NCI-H446 (cell line): ENCODE results near the gene SAMD10.
"Not testable (repeated sequence)": the region's sequence is repeated elsewhere in the genome, so short reads cannot be mapped to it uniquely, and the experiment has no call there.

ENCODE experiments used
- DNase-seq, 2 experiments: peaks; one replicate each; lab custom pipeline; 2025; lab: John Stamatoyannopoulos, UW

SAMD10 gene

GRCh38 chr20:63941282-63942081 lies 38.0 kb downstream of the SAMD10 start:
- no peak for DNase-seq

- no peak for DNase-seq
Observed at GRCh38 chr20:63940472-63941266, 38.8 kb downstream of the SAMD10 start.

GRCh38 chr20:63940071-63940471 lies 39.4 kb downstream of the SAMD10 start:
- no peak for DNase-seq

- DNase-seq = no peak
Observed at GRCh38 chr20:63939061-63939935, 40.1 kb downstream of the SAMD10 start.

GRCh38 chr20:63937596-63937995 lies 41.8 kb downstream of the SAMD10 start:
- DNase-seq = no peak

- no peak for DNase-seq
Observed at GRCh38 chr20:63935447-63935846, 44.0 kb downstream of the SAMD10 start.

- no peak for DNase-seq
Observed at GRCh38 chr20:63934271-63935068, 45.0 kb downstream of the SAMD10 start.

GRCh38 chr20:63933646-63934045 lies 45.8 kb downstream of the SAMD10 start:
- no peak for DNase-seq

- no peak for DNase-seq
Observed at GRCh38 chr20:63932606-63933160, 46.8 kb downstream of the SAMD10 start.

GRCh38 chr20:63931735-63932134 lies 47.7 kb downstream of the SAMD10 start:
- DNase-seq = no peak

- DNase-seq = no peak
Observed at GRCh38 chr20:63930971-63931553, 48.4 kb downstream of the SAMD10 start.

GRCh38 chr20:63929473-63929883 lies 50.0 kb downstream of the SAMD10 start:
- DNase-seq = not testable (repeated sequence)

- no peak for DNase-seq
Observed at GRCh38 chr20:63929071-63929470, 50.4 kb downstream of the SAMD10 start.

- no peak for DNase-seq
Observed at GRCh38 chr20:63926298-63926697, 53.1 kb downstream of the SAMD10 start.

GRCh38 chr20:63924241-63924640 lies 55.2 kb downstream of the SAMD10 start:
- DNase-seq = no peak
